Activated CD4-positive, alpha-beta T cell treated with anti-CD3 and anti-CD28 coated beads, Interleukin-2, amount 50 U/mL, for 24 hours (primary cell): ENCODE results near the gene IGF2BP2.
"Not testable (repeated sequence)": the region's sequence is repeated elsewhere in the genome, so short reads cannot be mapped to it uniquely, and the experiment has no call there.

Experiments used
- DNase-seq, 2 donors: peaks; one replicate each; pipeline ENCODE4 v3.0.0-alpha.2; 2020; ENCODE audit warnings: low read depth in 1 of 2, low spot score in 1 of 2

Gene IGF2BP2

GRCh38 chr3:185647134-185647879 lies 177.5 kb downstream of the IGF2BP2 start:
- DNase-seq, result no peak

- DNase-seq, result no peak
Observed at GRCh38 chr3:185646382-185647133, 178.3 kb downstream of the IGF2BP2 start.

- no peak for DNase-seq
Observed at GRCh38 chr3:185645596-185646381, 179.1 kb downstream of the IGF2BP2 start.

GRCh38 chr3:185645191-185645590 lies 179.7 kb downstream of the IGF2BP2 start:
- DNase-seq, result not testable (repeated sequence)

GRCh38 chr3:185640308-185640707 lies 184.5 kb downstream of the IGF2BP2 start:
- DNase-seq, result no peak

GRCh38 chr3:185639632-185640206 lies 185.1 kb downstream of the IGF2BP2 start:
- no peak for DNase-seq

- DNase-seq, result not testable (repeated sequence)
Observed at GRCh38 chr3:185638651-185639050, 186.2 kb downstream of the IGF2BP2 start.

GRCh38 chr3:185637388-185637787 lies 187.5 kb downstream of the IGF2BP2 start:
- no peak for DNase-seq

GRCh38 chr3:185632996-185633395 lies 191.8 kb downstream of the IGF2BP2 start:
- no peak for DNase-seq

- no peak for DNase-seq
Observed at GRCh38 chr3:185631508-185632206, 193.2 kb downstream of the IGF2BP2 start.

- no peak for DNase-seq
Observed at GRCh38 chr3:185631108-185631507, 193.7 kb downstream of the IGF2BP2 start.

GRCh38 chr3:185630182-185630622 lies 194.6 kb downstream of the IGF2BP2 start:
- no peak for DNase-seq

- no peak for DNase-seq
Observed at GRCh38 chr3:185629554-185630181, 195.2 kb downstream of the IGF2BP2 start.

- no peak for DNase-seq
Observed at GRCh38 chr3:185625784-185626183, 199.1 kb downstream of the IGF2BP2 start.

- no peak for DNase-seq
Observed at GRCh38 chr3:185623939-185624665, 200.7 kb downstream of the IGF2BP2 start.

- DNase-seq, result no peak
Observed at GRCh38 chr3:185613016-185613415, 211.8 kb downstream of the IGF2BP2 start.

- no peak for DNase-seq
Observed at GRCh38 chr3:185606196-185606595, 218.6 kb downstream of the IGF2BP2 start.

- no peak for DNase-seq
Observed at GRCh38 chr3:185605566-185605965, 219.3 kb downstream of the IGF2BP2 start.

GRCh38 chr3:185595526-185595925 lies 229.3 kb downstream of the IGF2BP2 start:
- no peak for DNase-seq

GRCh38 chr3:185594073-185594472 lies 230.8 kb downstream of the IGF2BP2 start:
- no peak for DNase-seq
